Peyer's patch (tissue), 4 donors: Measurements from ENCODE around the gene THAP2.

Source experiments
- CTCF ChIP-seq, 6 experiments: fragments of 450-650 bp in 4 of 6; fragments of 200-600 bp in 2 of 6; sonication (generic) in 1 of 6; IDR thresholded peaks; one replicate each; pipeline ENCODE4 v1.5.1; 2017 to 2019; ENCODE audit warnings: antibody characterized with exemption in 6 of 6, mild to moderate bottlenecking in 3 of 6, moderate library complexity in 1 of 6
- POLR2A ChIP-seq, 2 donors: fragments of 450-650 bp; IDR thresholded peaks; one replicate each; pipeline ENCODE4 v1.5.1; 2017; ENCODE audit warnings: antibody characterized with exemption in 2 of 2, mild to moderate bottlenecking in 2 of 2, moderate library complexity in 2 of 2

GRCh38 chr12:71626098-71626497, 38.0 kb upstream of the THAP2 start:
- no peak for TF ChIP-seq CTCF (IDR thresholded peaks at IDR 0.05)
- TF ChIP-seq POLR2A (IDR thresholded peaks at IDR 0.05) = no peak
